WI38 (cell line): ENCODE results near the gene CIB4.

Experiments
- H3K4me3 ChIP-seq: 2 replicates; pipeline ENCODE4 v1.5.1; 2011; ENCODE audit warnings: low read depth, mild to moderate bottlenecking, control low read depth, low read length
- CTCF ChIP-seq: IDR thresholded peaks from 2 replicates; pipeline ENCODE4 v1.5.1; 2012; ENCODE audit warnings: low read depth, mild to moderate bottlenecking, control low read depth, low read length

Gene CIB4

GRCh38 chr2:26590508-26590907 is 50.7 kb downstream of the CIB4 start:
- H3K4me3 ChIP-seq = no peak overlapping the region
- TF ChIP-seq CTCF = no peak

- TF ChIP-seq CTCF = no peak
- no peak overlapping the region for H3K4me3 ChIP-seq
These were observed 52.6 kb downstream of the CIB4 start for GRCh38 chr2:26588576-26588975.

GRCh38 chr2:26587994-26588393 is 53.2 kb downstream of the CIB4 start:
- no peak for TF ChIP-seq CTCF
- H3K4me3 ChIP-seq = no peak overlapping the region

- no peak for TF ChIP-seq CTCF
- H3K4me3 ChIP-seq = no peak overlapping the region
These were observed 55.2 kb downstream of the CIB4 start for GRCh38 chr2:26585966-26586365.

- no peak overlapping the region for H3K4me3 ChIP-seq
- no peak for TF ChIP-seq CTCF
These were observed 56.1 kb downstream of the CIB4 start for GRCh38 chr2:26585100-26585499.

GRCh38 chr2:26584656-26585055 is 56.5 kb downstream of the CIB4 start:
- TF ChIP-seq CTCF = no peak
- no peak overlapping the region for H3K4me3 ChIP-seq

- H3K4me3 ChIP-seq = no peak overlapping the region
- TF ChIP-seq CTCF = no peak
These were observed 57.0 kb downstream of the CIB4 start for GRCh38 chr2:26584191-26584590.
